Astrocyte (in vitro differentiated cells and primary cell): ENCODE measurements around the gene TGIF1. TPM values are rescaled to one million over a fixed set of nuclear protein-coding genes. Genes with fewer than 3 reads are reported as not detected.

ENCODE experiments used
- DNase-seq: peaks from one replicate; pipeline ENCODE4 v3.0.0-alpha.2; 2010; ENCODE audit warnings: low read depth
- FAIRE-seq: peaks from 2 replicates; lab custom pipeline; 2011; peaks lifted over from hg19 to GRCh38; lab: Jason Lieb, UNC
- H2AFZ ChIP-seq: 2 replicates; pipeline ENCODE4 v1.6.0; 2012; ENCODE audit warnings: low read depth, low read length, inconsistent platforms
- H3K27ac ChIP-seq: 2 replicates; pipeline ENCODE4 v1.5.1; 2011; ENCODE audit warnings: low read depth, low read length, inconsistent platforms
- H3K27me3 ChIP-seq: 2 replicates; pipeline ENCODE4 v1.6.0; 2011; ENCODE audit warnings: low read length, inconsistent platforms; ENCODE audit not compliant: insufficient read depth
- H3K36me3 ChIP-seq: 2 replicates; pipeline ENCODE4 v1.5.1; 2011; ENCODE audit warnings: low read length, inconsistent platforms; ENCODE audit not compliant: insufficient read depth
- H3K4me1 ChIP-seq: 2 replicates; pipeline ENCODE4 v1.5.1; 2011; ENCODE audit warnings: low read length, inconsistent platforms; ENCODE audit not compliant: insufficient read depth
- H3K4me2 ChIP-seq: 2 replicates; pipeline ENCODE4 v1.6.0; 2012; ENCODE audit warnings: low read length, inconsistent platforms
- H3K4me3 ChIP-seq: 2 replicates; pipeline ENCODE4 v1.5.1; 2011; ENCODE audit warnings: low read depth, mild to moderate bottlenecking, low read length, inconsistent platforms; ENCODE audit not compliant: insufficient read depth
- H3K79me2 ChIP-seq: 2 replicates; pipeline ENCODE4 v1.6.0; 2012; ENCODE audit warnings: mild to moderate bottlenecking, low read length, inconsistent platforms; ENCODE audit not compliant: insufficient read depth
- H3K9ac ChIP-seq: 2 replicates; pipeline ENCODE4 v1.6.0; 2012; ENCODE audit warnings: mild to moderate bottlenecking, low read length, inconsistent platforms
- H3K9me3 ChIP-seq: 2 replicates; pipeline ENCODE4 v1.5.1; 2012; ENCODE audit warnings: low read depth, mild to moderate bottlenecking, low read length, inconsistent platforms; ENCODE audit not compliant: insufficient read depth
- H4K20me1 ChIP-seq: 2 replicates; pipeline ENCODE4 v1.6.0; 2012; ENCODE audit warnings: low read length, inconsistent platforms; ENCODE audit not compliant: insufficient read depth
- H3K27ac Mint-ChIP-seq: one replicate; pipeline ENCODE4 v1.8.0; 2021; ENCODE audit warnings: mild to moderate bottlenecking, mixed read lengths; ENCODE audit not compliant: unreplicated experiment
- H3K27me3 Mint-ChIP-seq: one replicate; pipeline ENCODE4 v1.8.0; 2021; ENCODE audit warnings: low read depth, mixed read lengths; ENCODE audit not compliant: unreplicated experiment
- H3K36me3 Mint-ChIP-seq: one replicate; pipeline ENCODE4 v1.8.0; 2021; ENCODE audit warnings: low read depth, mixed read lengths; ENCODE audit not compliant: unreplicated experiment
- H3K4me1 Mint-ChIP-seq: one replicate; pipeline ENCODE4 v1.8.0; 2021; ENCODE audit warnings: low read depth, mixed read lengths; ENCODE audit not compliant: unreplicated experiment
- H3K4me3 Mint-ChIP-seq: one replicate; pipeline ENCODE4 v1.8.0; 2021; ENCODE audit warnings: mild to moderate bottlenecking, moderate library complexity, mixed read lengths; ENCODE audit not compliant: unreplicated experiment
- H3K9me3 Mint-ChIP-seq: one replicate; pipeline ENCODE4 v1.8.0; 2021; ENCODE audit warnings: mild to moderate bottlenecking, mixed read lengths; ENCODE audit not compliant: unreplicated experiment
- CTCF ChIP-seq: IDR thresholded peaks from 2 replicates; pipeline ENCODE4 v1.5.1; 2011; ENCODE audit warnings: low read depth, mild to moderate bottlenecking, inconsistent platforms, low read length, moderate library complexity; ENCODE audit not compliant: insufficient read depth
- EZH2 ChIP-seq: IDR thresholded peaks from 2 replicates; pipeline ENCODE4 v1.6.1; 2012; ENCODE audit warnings: mild to moderate bottlenecking, low read length, inconsistent platforms; ENCODE audit not compliant: insufficient read depth
- total RNA-seq: library from RNA; stranded (reverse); gene quantifications from 2 replicates; pipeline ENCODE4 v1.2.1, GENCODE V29; 2021

Gene TGIF1
- total RNA-seq, 1 donor from 2014 or later, result 128 TPM

GRCh38 chr18:3451989-3452749 is 2.2 kb downstream of the TGIF1 start:
- peaks cover 14% of the 10 kb centered on the region for H3K36me3 Mint-ChIP-seq
- H4K20me1 ChIP-seq, result peaks cover 20% of the 10 kb centered on the region
- peaks cover 19% of the 10 kb centered on the region for H3K4me1 Mint-ChIP-seq

DNA sequence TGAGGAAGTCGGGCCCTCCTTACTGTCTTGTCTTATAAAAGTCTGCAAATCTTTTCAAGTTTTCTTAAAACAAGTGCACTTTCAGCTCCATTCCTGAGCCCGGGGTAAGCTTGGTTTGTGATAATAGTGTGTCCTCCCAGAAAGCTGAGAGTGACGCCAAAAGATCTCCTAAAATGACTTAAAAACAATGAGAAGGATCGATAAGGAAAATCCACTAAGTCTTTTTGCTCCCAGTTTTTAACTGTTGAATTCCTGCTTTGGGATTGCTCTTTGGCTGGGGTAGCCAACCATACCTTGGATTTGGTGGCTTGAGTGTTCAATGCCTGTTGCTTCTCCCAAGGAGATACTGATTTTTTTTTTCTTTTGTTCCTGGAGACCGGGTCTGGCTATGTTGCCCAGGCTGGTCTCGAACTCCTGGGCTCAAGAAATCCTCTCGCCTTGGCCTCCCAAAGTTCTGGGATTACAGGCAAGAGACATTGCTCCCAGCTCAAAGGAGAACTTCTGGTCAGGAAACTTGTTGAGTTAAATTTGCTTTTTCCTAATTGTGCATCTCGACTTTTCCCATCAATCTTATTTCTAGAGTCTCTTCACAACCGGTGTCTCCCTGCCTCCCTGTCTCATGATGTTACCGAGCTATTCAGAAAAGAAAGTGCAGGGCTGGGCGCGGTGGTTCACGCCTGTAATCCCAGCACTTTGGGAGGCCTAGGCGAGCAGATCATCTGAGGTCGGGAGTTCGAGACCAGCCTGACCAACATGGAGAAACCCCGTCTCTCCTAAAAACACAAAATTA is 3.0 kb downstream of the TGIF1 start:
- peak overlapping the region; percentile 99 for H3K9ac ChIP-seq
- Mint-ChIP-seq H3K4me1 (peaks cover 24% of the 10 kb centered on the region), H3K9me3 (no peaks in the 10 kb centered on the region), H3K27me3 (no peaks in the 10 kb centered on the region), H3K36me3 (peaks cover 20% of the 10 kb centered on the region), H3K4me3 (peak overlapping the region; percentile 95), H3K27ac (peak overlapping the region; percentile 100)
- peaks cover 17% of the 10 kb centered on the region for H3K36me3 ChIP-seq
- peaks cover 33% of the 10 kb centered on the region for H3K4me1 ChIP-seq
- peak; percentile 25 for DNase-seq
- TF ChIP-seq EZH2 (no peak), CTCF (no peak)
- H3K79me2 ChIP-seq, result peaks cover 77% of the 10 kb centered on the region
- peak overlapping the region; percentile 78 for H3K4me3 ChIP-seq
- H4K20me1 ChIP-seq, result peaks cover 20% of the 10 kb centered on the region
- H3K27me3 ChIP-seq, result no peaks in the 10 kb centered on the region
- H3K4me2 ChIP-seq, result peak overlapping the region; percentile 89
- H2AFZ ChIP-seq, result no peak overlapping the region
- FAIRE-seq, result no peak
- H3K27ac ChIP-seq, result peak overlapping the region; percentile 99
- H3K9me3 ChIP-seq, result no peaks in the 10 kb centered on the region

More at GRCh38 chr18:3451989-3452749, 2.2 kb downstream of the TGIF1 start:
- H3K4me1 ChIP-seq, result peaks cover 39% of the 10 kb centered on the region
- H3K9ac ChIP-seq, result peak overlapping the region; percentile 99
- Mint-ChIP-seq H3K27me3 (no peaks in the 10 kb centered on the region), H3K9me3 (no peaks in the 10 kb centered on the region), H3K27ac (peak overlapping the region; percentile 100), H3K4me3 (peak overlapping the region; percentile 95)
- H3K27me3 ChIP-seq, result no peaks in the 10 kb centered on the region
- H2AFZ ChIP-seq, result no peak overlapping the region
- peak overlapping the region; percentile 89 for H3K4me2 ChIP-seq
- H3K79me2 ChIP-seq, result peaks cover 70% of the 10 kb centered on the region
- peak; percentile 71 for DNase-seq
- peak overlapping the region; percentile 78 for H3K4me3 ChIP-seq
- peak overlapping the region; percentile 99 for H3K27ac ChIP-seq
- FAIRE-seq, result no peak
- H3K36me3 ChIP-seq, result peaks cover 11% of the 10 kb centered on the region
- no peak for TF ChIP-seq CTCF
- no peak for TF ChIP-seq EZH2
- H3K9me3 ChIP-seq, result no peaks in the 10 kb centered on the region
